ENCODE data around the gene HTRA3. TPM values are rescaled to one million over a fixed set of nuclear protein-coding genes. Genes with fewer than 3 reads are reported as not detected.

The HTRA3 gene
- total and polyA plus RNA-seq, 2 of the 8 experiments (the other 6 are each of a cell fraction or from before 2014, with no cell fraction given), result 3.2 to 5.8 TPM

- Histone ChIP-seq H3K9ac (replicated peaks in 1 of 4; ENCODE audit: extremely low read depth in 1 of 4, low read depth in 3 of 4, low read length in 3 of 4) (no peak overlapping the region), H3K56ac (replicated peaks; ENCODE audit: insufficient read length, low read depth, low read length) (no peak overlapping the region), H4K20me1 (replicated peaks in 1 of 2; ENCODE audit: control insufficient read depth in 1 of 2, insufficient read depth in 2 of 2, low read length in 2 of 2) (peaks cover 0 to 1% of the 10 kb centered on the region in 2 experiments), H3K23ac (ENCODE audit: insufficient read length) (no peak overlapping the region), H3K36me3 (ENCODE audit: control insufficient read depth in 2 of 4, insufficient read depth in 4 of 4, low read length in 3 of 4) (no peaks in the 10 kb centered on the region), H3K4me3 (ENCODE audit: extremely low read depth in 1 of 4, insufficient read depth in 2 of 4, low read depth in 3 of 4, low read length in 4 of 4) (no peak overlapping the region), H3K79me2 (ENCODE audit: control insufficient read depth in 1 of 2, insufficient read depth in 2 of 2, low read length in 2 of 2) (no peaks in the 10 kb centered on the region), H3K4me2 (ENCODE audit: insufficient read depth in 1 of 2, low read depth in 2 of 2, low read length in 2 of 2) (no peak overlapping the region), H3K27ac (ENCODE audit: low read depth, low read length) (no peak overlapping the region), H2BK12ac (ENCODE audit: low read depth, low read length) (no peak overlapping the region), H2BK15ac (ENCODE audit: low read length) (no peak overlapping the region), H3K23me2 (ENCODE audit: low read depth, low read length) (peaks cover 4% of the 10 kb centered on the region; the same call in 1 of the 2 replicates), H3K14ac (ENCODE audit: insufficient read length) (no peak overlapping the region), H2BK120ac (replicated peaks; ENCODE audit: low read depth, low read length) (no peak overlapping the region), H2AFZ (ENCODE audit: low read length) (no peak overlapping the region), H3K18ac (ENCODE audit: extremely low read depth, low read length) (no peak overlapping the region), H2BK20ac (ENCODE audit: low read length) (no peak overlapping the region), H3K9me3 (ENCODE audit: insufficient read depth in 2 of 2, low read depth in 1 of 2, low read length in 1 of 2) (no peaks in the 10 kb centered on the region), H4K8ac (ENCODE audit: extremely low read depth, insufficient read depth, low read length) (no peak overlapping the region), H4K91ac (replicated peaks; ENCODE audit: insufficient read length, low read length) (no peak overlapping the region), H3K4me1 (replicated peaks in 1 of 4; ENCODE audit: control insufficient read depth in 3 of 4, insufficient read depth in 4 of 4, low read length in 3 of 4) (peaks cover 0 to 7% (median 4%) of the 10 kb centered on the region in 4 experiments; a peak in 6 of 7 replicates), H3K4ac (replicated peaks; ENCODE audit: insufficient read length, low read depth, low read length) (no peak overlapping the region), H4K5ac (ENCODE audit: insufficient read length, low read depth, low read length) (no peak overlapping the region), H3K27me3 (replicated peaks in 1 of 4; ENCODE audit: control insufficient read depth in 3 of 4, extremely low read depth in 1 of 4, insufficient read depth in 3 of 4, low read length in 3 of 4) (peaks cover 7 to 24% (median 18%) of the 10 kb centered on the region in 4 experiments; a peak in 6 of 7 replicates), H2AK5ac (ENCODE audit: low read depth, low read length) (no peak overlapping the region), H2BK5ac (ENCODE audit: low read depth, low read length) (no peak overlapping the region), H3K79me1 (ENCODE audit: low read depth, low read length) (no peaks in the 10 kb centered on the region)
- 74% methylated on average over 7 of the region's 8 CpGs; no CpG with 5 or more reads in 1 of the 2 experiments for WGBS, 2 experiments (ENCODE audit: extremely low coverage in 1 of 2, insufficient coverage in 1 of 2, insufficient read length in 1 of 2, insufficient replicate concordance in 2 of 2, low coverage in 1 of 2, low lambda C conversion rate in 2 of 2, missing lambda C conversion rate in 1 of 2)
- DNase-seq (ENCODE audit: low read depth in 1 of 2, low spot score in 2 of 2) (no peak), FAIRE-seq (no peak)
- CTCF ChIA-PET (ENCODE audit: partially characterized antibody), result interaction anchor here (0.7 to 6.1 kb wide), 41 partner anchors 10 to 1339 kb away, joined by 3 to 74 read pairs (median 6); no protein-coding TSS in a partner anchor
- POLR2A ChIA-PET (ENCODE audit: partially characterized antibody), result interaction anchor here (1.0 kb wide), 1 partner anchor 40 kb away, joined by 3 read pairs; no protein-coding TSS in a partner anchor
- TF ChIP-seq CHD2 (IDR thresholded peaks at IDR 0.05; ENCODE audit: low read length) (no peak), PHF8 (conservative IDR thresholded peaks at IDR 0.05; ENCODE audit: low read depth, low read length) (no peak), NRF1 (IDR thresholded peaks at IDR 0.05; ENCODE audit: low read depth, low read length) (no peak), YY1 (IDR thresholded peaks at IDR 0.05; ENCODE audit: low read depth, low read length) (no peak), SP1 (IDR thresholded peaks at IDR 0.05; ENCODE audit: low read depth, low read length) (no peak), MAX (IDR thresholded peaks at IDR 0.05) (no peak), RFX5 (IDR thresholded peaks at IDR 0.05; ENCODE audit: borderline replicate concordance, low read depth, low read length) (no peak), FOSL1 (IDR thresholded peaks at IDR 0.05; ENCODE audit: insufficient read depth, low read depth, low read length) (no peak), TBP (IDR thresholded peaks at IDR 0.05; ENCODE audit: low read depth, low read length) (no peak), CBX5 (IDR thresholded peaks at IDR 0.05; ENCODE audit: low read depth, low read length) (no peak), HDAC2 (IDR thresholded peaks at IDR 0.05; ENCODE audit: borderline replicate concordance in 1 of 2, low read depth in 2 of 2, low read length in 2 of 2) (no peak), EZH2 (IDR thresholded peaks at IDR 0.05; ENCODE audit: low read depth, low read length, severe bottlenecking) (no peak), RNF2 (IDR thresholded peaks at IDR 0.05; ENCODE audit: borderline replicate concordance, low read depth, low read length, missing control alignments, poor library complexity, severe bottlenecking) (no peak), MAFK (IDR thresholded peaks at IDR 0.05; ENCODE audit: low read depth, low read length) (no peak)
Measured at GRCh38 chr4:8266508-8266907, 3.0 kb upstream of the HTRA3 start.

All from H1 (cell line).